HG03439 (cell line): ENCODE data around the gene RSKR.
"Not testable (repeated sequence)": the region's sequence is repeated elsewhere in the genome, so short reads cannot be mapped to it uniquely, and the experiment has no call there.

Experiments used
- ATAC-seq: cut with Tn5 transposase; IDR thresholded peaks from one replicate; pipeline ENCODE4 v1.9.1; 2021; ENCODE audit warnings: mild to moderate bottlenecking, moderate library complexity; ENCODE audit not compliant: unreplicated experiment

Gene RSKR, protein sequence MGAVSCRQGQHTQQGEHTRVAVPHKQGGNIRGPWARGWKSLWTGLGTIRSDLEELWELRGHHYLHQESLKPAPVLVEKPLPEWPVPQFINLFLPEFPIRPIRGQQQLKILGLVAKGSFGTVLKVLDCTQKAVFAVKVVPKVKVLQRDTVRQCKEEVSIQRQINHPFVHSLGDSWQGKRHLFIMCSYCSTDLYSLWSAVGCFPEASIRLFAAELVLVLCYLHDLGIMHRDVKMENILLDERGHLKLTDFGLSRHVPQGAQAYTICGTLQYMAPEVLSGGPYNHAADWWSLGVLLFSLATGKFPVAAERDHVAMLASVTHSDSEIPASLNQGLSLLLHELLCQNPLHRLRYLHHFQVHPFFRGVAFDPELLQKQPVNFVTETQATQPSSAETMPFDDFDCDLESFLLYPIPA

DNA sequence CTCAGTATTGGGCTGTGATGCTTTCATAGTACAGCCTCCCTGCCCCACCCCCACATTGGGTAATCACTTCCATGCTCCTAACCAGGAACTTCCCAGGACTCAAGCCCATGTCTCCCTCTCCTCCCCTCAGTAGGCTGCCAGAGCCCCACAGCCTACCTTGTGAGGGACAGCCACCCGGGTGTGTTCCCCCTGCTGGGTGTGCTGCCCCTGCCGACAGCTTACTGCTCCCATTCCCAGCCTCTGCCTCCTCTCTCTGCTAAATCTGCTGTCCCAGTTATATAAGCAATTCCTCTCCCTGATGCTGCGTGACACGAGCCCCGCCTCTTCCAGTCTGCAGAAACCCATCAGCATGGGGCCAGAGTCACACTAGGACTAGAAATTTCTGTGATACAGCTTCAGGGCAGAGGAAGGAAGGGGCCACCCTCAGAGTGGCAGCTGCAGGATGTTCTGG is at the start of gene RSKR:
Gene RSKR (minus strand): TSS at position 255 of the 451 bp plus-strand sequence. CDS start 24 bp downstream, at position 231.
- ATAC-seq, result no peak

DNA sequence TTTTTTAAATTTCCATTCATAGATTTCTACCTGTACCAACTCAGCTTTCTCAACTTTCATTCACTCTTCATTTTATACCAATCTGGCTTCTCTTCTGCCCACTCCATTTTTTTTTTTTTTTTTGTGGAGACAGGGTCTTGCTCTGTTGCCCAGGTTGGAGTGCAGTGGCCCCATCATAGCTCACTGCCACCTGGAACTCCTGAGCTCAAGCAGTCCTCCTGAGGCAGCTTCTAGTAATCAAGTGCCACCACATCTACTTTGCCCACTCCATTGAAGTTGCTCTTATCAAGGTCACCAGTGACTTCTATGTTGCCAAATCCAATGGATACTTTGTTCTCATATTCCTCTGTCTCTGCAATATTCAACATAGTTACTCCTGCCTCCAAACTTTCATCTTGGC is 49.7 kb upstream of the RSKR start:
- no peak for ATAC-seq

DNA sequence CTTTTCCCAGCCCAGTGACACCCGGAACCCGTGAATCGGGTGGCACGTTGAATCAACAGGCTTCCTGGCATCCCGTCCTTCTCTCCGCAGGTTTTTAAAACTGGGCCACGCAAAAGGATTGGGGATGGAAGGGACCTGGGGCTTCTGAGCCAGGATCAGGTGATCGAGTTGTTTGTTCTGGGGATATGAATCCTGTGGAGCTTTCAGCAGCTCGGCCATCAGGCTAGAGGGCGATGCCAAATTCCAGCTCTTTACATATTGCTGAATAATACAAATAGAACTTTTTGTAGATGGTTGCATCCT is 48.5 kb upstream of the RSKR start:
- no peak for ATAC-seq

DNA sequence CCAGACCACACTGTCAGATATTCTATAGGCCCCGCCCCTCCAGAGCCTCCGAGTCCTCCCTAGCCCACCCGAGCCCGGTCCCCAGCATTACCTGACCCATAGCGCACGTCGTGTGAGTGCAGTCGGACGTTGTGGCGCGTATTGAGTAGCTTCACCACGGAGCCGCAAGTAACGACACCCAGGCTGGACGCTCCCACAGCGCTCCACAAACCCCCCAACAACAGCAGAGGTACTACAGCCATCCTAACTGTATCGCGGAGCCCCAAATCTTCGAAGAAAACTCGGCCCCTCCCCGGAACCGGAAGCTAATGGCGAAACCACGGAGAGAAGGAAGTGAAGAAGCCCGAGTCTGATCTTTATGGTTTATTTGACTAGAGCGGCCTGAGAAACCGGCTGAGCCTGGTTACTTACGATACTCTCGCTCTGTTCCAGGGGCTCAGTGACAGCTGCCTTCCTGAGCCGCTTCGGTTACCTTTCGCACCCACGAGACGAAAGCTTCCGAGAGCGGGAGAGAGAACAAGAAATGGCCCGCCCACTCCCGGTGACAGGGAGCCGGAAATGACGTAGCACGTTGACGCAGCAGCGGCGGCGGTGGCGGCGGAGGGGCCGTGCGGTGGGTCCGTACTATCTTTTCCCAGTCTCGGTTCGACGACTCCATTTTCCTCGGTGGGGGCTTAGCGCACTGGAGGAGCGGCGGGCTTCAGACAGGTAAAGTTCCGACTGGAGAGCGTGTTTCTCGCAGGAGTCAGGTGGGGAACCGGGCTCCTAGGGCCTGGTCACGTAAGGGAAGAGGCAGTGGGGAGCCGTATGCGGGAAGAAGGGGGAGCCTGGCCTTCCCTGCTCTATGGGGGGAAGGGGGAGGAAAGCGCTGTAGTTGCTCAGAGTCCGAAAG is 47.9 kb upstream of the RSKR start, which contains the start of the genes SDF2 and SUPT6H:
Gene SDF2 (minus strand): TSS at position 272 of the 892 bp plus-strand sequence. CDS start 30 bp downstream, at position 242.
Gene SUPT6H (plus strand): TSS at position 571 of the 892 bp plus-strand sequence. CDS start 11,197 bp downstream, outside the sequence.
- peak; percentile 91 for ATAC-seq

DNA sequence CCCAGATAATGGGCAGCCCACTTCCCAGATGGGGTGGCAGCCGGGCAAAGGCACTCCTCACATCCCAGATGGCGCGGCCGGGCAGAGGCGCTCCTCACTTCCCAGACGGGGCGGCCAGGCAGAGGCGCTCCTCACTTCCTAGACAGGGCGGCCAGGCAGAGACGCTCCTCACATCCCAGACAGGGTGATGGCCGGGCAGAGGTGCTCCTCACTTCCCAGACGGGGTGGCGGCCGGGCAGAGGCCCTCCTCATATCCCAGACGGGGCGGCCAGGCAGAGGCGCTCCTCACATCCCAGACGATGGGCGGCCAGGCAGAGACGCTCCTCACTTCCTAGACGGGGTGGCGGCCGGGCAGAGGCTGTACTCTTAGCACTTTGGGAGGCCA is 45.5 kb upstream of the RSKR start:
- ATAC-seq, result not testable (repeated sequence)

DNA sequence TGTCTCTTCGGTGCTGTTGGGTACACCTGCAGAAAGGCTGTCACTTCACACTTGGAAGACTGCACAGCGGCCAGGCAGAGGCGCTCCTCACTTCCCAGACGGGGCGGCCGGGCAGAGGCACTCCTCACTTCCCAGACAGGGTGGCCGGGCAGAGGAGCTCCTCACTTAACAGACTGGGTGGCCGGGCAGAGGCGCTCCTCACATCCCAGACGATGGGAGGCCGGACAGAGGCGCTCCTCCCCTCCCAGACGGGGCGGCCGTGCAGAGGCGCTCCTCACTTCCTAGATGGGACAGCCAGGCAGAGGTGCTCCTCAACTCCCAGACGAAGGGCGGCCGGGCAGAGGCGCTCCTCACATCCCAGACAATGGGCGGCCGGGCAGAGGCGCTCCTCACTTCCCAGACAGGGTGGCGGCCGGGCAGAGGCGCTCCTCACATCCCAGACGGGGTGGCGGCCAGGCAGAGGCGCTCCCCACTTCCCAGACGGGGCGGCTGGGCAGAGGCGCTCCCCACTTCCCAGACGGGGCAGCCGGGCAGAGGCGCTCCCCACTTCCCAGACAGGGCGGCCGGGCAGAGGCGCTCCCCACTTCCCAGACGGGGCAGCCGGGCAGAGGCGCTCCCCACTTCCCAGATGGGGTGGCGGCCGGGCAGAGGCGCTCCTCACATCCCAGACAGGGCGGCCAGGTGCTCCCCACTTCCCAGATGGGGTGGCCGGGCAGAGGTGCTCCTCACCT is 44.9 kb upstream of the RSKR start:
- not testable (repeated sequence) for ATAC-seq

DNA sequence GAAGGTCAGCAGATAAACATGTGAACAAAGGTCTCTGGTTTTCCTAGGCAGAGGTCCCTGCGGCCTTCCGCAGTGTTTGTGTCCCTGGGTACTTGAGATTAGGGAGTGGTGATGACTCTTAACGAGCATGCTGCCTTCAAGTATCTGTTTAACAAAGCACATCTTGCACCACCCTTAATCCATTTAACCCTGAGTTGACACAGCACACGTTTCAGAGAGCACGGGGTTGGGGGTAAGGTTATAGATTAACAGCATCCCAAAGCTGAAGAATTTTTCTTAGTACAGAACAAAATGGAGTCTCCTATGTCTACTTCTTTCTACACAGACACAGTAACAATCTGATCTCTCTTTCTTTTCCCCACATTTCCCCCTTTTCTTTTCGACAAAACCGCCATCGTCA is 44.4 kb upstream of the RSKR start:
- ATAC-seq, result not testable (repeated sequence)

DNA sequence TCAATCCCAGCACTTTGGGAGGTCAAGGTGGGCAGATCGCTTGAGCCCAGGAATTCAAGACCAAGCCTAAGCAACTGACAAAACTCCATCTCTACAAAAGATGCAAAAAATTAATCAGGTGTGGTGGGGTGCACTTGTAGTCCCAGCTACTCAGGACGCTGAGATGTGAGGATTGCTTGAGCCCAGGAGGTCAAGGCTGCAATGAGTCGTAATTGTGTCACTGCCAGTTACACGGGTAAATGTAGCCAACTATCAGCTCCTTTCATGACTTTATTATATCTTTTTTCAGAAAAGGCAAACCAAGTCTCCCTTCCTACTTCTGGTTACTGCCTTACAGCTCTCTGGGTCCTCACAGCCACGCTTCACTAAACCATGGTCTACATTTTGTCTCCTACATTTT is 43.8 kb upstream of the RSKR start:
- ATAC-seq, result no peak

DNA sequence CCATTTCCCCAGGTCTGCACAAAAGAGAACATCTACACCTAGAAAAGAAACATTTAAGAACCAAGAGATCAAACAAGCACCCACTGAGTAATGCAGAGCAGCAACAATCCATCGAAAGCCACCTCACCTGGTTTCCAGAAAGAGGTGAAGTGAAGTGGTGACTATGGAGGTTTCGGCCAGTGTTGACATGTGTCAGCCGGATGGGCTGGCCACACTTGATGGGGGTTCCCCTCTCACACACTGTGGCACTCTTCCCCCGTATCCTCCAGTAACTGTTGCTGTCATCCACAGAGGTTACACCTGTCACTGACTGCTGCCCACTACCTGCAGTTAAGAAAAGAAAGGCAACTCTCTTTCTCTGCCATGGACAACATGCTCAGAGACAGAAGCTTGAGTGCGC is 41.2 kb upstream of the RSKR start:
- ATAC-seq, result no peak

DNA sequence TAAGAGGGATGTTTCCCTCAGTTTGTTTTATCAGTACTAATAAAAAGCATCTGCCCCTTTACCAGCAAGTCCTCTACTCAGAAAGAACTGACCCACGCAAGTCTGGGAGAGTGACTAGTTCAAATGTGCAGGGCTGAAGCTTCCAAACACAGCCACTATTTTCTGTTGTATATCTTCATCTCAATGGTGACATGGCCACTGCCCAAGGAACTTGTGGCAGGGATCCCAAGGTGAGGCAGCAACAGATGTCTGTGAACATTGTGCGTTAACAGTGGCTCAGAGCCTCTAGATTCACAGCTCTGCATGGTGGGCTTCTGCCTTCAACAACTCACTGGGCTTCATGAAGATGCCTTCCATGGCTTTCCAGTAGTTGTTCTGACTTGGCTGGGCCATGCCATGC is 34.7 kb upstream of the RSKR start:
- ATAC-seq, result no peak

DNA sequence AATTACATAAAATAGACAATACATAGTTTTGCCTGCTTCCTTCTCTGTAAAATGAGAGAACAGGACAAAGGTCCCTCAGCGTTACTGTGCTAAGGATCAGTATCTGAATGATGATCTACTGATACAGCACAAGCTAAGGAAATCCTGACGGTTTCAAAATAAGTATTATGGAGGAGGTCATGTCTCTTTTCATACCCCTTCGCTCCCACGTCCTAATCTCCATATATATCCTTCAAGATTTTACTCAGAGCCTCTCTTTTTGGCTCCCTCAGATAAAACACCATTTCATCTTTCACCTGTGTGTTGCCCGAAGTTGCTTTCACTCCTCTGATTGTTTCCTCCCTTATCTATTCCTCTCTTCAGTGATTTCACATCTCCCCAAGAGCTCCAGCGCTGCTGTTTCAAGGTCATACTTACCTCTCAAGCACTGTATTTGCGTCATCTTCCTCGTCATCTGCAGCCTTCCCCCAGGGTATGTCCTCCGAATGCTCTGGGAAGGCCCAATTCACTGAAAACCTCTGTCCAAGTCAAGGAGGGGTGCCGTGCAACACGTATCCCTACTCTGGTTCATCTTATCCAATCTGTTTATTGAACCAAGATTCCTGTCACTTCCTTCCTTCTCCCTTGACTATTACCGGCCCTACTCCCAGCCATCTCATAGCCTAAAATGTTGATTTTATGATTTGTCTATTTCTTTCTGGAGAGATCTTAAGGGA is 32.2 kb upstream of the RSKR start:
- ATAC-seq, result no peak

DNA sequence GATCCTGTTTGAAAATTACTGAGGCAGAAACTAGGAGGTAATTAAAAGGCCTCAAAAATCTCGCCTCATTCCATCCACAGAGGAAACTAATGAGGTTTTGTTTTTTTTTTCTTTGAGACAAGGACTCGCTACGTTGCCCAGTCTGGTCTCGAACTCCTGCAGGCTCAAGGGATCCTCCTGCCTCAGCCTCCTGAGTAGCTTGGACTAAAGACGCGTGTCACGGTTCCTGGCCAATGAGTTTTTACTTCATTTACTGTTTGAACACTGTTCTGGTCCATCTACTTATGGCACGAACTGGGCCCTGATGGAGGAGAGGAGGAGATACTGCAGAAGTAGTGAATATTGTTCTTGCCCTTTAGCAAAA is 31.6 kb upstream of the RSKR start:
- peak; percentile 0 for ATAC-seq

DNA sequence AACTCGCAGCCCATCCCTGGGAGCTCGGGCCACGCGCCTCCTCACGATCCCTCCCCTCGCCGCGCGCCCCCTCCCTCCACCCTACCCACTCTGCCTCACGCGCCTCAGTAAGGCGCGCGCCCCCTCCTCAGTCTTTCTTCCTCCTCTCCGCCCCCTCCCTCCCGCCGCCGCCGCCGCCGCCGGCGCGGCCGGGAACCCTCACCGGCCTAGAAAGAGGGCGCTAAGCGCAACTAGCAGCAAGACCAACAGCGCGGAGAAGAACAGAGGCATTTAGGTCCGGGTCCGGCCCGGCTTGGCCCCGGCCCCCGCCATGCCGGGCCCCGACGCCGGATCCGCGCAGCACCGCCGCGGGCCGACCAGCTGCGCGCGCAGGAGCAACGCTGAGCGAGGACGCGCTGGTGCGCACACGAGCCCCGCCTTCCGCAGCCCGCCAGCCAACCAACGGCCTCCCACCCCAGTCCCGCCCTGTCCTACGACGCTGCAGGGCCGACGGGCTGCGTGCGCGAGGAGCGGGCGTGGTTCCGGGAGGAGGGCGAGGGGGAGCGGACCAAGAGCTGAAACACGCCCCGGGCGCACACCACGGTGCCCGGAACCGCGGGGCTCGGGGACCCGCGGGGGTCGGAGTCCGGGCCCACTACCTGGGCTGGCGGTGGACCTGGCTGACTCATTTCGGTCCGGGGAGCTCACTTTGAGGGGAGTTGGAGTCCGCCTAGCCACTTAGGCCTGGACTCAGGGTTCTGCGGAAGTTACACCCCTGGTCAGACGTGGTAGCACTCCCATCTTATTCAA is 31.0 kb upstream of the RSKR start, which contains the start of gene BLTP2:
Gene BLTP2 (minus strand): TSS at position 372 of the 789 bp plus-strand sequence. CDS start 102 bp downstream, at position 270.
- peak; percentile 80 for ATAC-seq

DNA sequence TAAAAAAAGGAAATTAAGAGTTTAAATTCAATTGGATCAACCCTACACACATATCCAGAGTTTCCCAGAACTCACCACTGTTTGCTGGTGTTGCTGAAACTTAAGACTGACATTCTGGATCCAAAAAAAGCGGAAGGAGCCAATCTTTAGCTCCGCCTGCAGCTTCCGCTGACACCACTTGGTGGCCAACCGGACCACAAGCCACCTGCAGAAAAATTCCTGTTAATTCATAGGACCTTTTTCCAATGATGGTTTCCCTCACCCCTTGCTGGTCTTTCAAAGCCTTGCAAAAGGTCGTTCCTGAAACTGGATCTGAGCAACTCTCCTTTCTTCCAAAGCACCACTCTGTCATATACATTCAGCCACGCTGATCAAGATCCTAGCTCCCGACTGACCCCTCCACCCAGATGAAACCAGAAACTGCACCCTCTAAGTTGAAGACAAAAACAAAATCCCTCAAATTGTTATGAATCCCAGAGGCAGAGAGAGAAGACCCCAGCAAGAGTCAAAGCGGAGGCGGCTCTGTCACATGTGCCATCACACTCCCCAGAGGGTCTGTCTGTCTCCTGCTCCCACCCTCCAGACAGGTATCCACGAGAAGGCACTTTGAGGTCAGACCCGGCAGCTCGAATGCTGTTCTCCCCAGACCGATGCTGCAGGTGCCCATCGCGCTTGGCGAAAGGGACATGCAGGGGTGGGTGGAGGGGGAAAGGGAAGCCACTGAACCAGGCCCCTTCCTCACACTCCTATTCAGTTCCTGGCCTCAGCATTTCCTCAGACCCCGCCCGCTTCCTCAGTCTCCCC is 30.2 kb upstream of the RSKR start:
- peak; percentile 5 for ATAC-seq

DNA sequence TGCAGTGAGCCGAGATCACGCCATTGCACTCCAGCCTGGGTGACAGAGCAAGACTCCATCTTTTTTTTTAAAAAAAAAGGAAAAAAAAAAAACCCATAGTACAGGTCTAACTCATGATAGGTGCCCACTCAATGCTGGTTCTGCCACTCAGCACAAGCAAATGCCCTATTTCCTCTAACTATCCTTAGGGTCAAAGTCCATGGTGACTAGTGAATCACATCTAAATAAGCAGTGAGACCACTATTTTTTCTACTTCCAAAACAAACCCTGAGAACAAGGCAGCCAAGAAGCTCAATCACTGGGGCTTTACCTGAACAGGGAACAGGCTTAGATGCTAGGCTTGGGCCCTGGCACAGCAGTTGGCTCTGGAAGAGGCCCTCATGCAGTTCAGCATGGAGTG is 27.6 kb upstream of the RSKR start:
- ATAC-seq, result no peak

DNA sequence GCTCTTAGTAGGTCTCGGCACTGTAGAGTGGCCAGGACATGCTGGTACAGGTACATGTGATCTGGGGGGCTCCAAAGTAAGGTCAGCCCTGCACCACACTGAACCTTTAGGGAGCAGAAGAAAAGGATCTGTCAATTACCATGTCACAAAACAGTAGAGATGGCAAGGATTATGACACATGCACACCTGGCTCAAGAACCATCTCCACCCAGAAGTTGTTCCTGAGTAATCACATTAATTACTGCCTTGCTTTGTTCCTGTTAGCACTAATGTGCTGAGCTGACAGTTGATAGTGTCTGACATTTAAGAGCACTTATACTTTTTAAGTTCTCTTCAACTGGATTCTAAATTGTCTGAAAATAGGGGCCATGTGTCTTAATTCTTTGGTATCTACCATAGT is 21.5 kb upstream of the RSKR start:
- no peak for ATAC-seq

DNA sequence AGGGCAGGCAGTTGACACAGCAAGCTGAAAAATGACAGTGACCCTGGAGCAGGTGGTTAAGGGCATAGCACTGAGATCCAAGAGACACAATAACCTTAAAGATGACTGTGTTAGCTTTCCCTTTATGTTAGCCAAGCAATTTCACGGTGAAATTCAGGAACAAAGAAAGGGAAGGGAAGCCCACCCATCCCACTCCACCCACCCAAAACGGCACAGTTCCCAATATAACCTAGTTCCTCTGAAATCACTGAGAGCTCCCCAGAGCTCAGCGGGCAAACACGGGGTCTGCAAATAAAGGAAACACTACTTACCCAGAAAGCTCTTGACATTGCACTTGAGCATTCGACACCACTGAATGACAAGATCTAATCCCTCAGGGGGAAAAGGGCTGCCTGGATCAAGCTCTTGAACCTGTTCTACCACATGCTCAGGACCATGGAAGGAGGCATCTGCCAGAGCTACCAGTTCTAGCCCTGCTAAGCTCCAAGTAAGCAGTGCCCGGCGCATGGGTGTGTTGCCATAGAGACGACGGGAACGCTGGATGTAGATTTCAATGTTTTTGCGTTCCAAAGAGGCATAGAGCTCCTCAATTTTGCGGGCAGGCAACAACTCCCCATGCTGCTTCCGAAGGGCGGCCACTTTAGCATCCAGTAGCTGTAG is 20.4 kb upstream of the RSKR start:
- ATAC-seq, result no peak

DNA sequence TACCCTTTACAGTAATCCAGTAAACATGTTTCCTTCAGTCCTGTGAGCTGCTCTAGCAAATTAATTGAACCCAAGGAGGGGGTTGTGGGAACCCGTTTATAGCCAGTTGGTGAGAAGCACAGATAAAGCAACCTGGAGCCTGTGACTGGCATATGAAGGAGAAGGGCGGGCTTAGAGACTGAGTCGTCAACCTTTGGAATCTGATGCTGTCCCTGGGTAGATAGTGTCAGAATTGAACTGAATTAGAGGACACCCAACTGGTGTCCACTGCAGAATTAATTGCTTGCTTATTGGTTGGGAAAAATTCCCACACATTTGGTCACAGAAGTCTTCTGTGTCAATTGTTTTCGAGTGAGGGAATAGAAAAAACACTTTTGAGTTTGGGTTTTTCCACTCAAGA is 12.8 kb upstream of the RSKR start:
- ATAC-seq, result no peak
